Ovary (tissue), 10 donors: ENCODE measurements around the gene SULT1C3. TPM values are rescaled to one million over a fixed set of nuclear protein-coding genes. Genes with fewer than 3 reads are reported as not detected.

Experiments used
- DNase-seq, 5 donors: peaks; one replicate each; pipeline ENCODE4 v3.0.0-alpha.2; 2019 to 2020
- H3K27ac ChIP-seq, 2 donors: fragments of 200-600 bp; one replicate each; pipeline versions ENCODE4 v1.5.1 to v1.8.0; 2019 to 2022
- H3K27me3 ChIP-seq: fragments of 200-600 bp; one replicate; pipeline ENCODE4 v1.8.0; 2022
- H3K36me3 ChIP-seq: fragments of 200-600 bp; sonication (generic); one replicate; pipeline ENCODE4 v1.5.1; 2019
- H3K4me1 ChIP-seq: one replicate; pipeline ENCODE4 v1.8.1; 2013; ENCODE audit warnings: mild to moderate bottlenecking, moderate library complexity; ENCODE audit not compliant: insufficient read depth
- H3K4me3 ChIP-seq: fragments of 200-600 bp; sonication (generic); one replicate; pipeline ENCODE4 v1.5.1; 2017
- H3K9me3 ChIP-seq, 2 donors: fragments of 200-600 bp in 1 of 2; sonication (generic) in 1 of 2; one replicate each; pipeline versions ENCODE4 v1.5.1 to v1.8.1; 2013 to 2019; ENCODE audit warnings: mild to moderate bottlenecking in 1 of 2, moderate library complexity in 1 of 2
- EP300 ChIP-seq: sonication (generic); formaldehyde crosslinking; IDR thresholded peaks from one replicate; pipeline ENCODE4 v1.6.1; 2017; ENCODE audit warnings: antibody characterized with exemption
- POLR2A ChIP-seq: fragments of 450-650 bp; IDR thresholded peaks from one replicate; pipeline ENCODE4 v1.6.1; 2017; ENCODE audit warnings: antibody characterized with exemption, mild to moderate bottlenecking, moderate library complexity
- WGBS, 3 donors: extraction: QIAGEN DNeasy Blood & Tissue Kit in 1 of 3; methylation state at CpG; one replicate each; pipeline versions ENCODE4 v1.1.5 to v1.1.7; 2013 to 2017; 5-methylcytosine and 5-hydroxymethylcytosine counted together
- intact Hi-C, 4 donors: fragments of 100-400 bp; cut with DNase I; formaldehyde crosslinking; loops; one replicate each; pipeline versions ENCODE4 v1.11.0 to v1.15.1; 2022 to 2023
- long read RNA-seq, 3 donors: library from polyadenylated mRNA in 2 of 3; unstranded in 2 of 3; transcript quantifications; one replicate each; pipeline ENCODE4 v2.0.0 and lab custom pipeline, GENCODE V29; 2021 to 2026
- polyA plus RNA-seq, 2 donors: library from polyadenylated mRNA; stranded (reverse); fragments of 200-250 nt in 1 of 2; fragments of 350-450 nt in 1 of 2; fragmentation: Illumina TruSeq in 1 of 2; extraction: RNeasy Lipid Tissue Mini Kit (QIAGEN cat#74804) in 1 of 2; gene quantifications; one replicate each; pipeline ENCODE4 v1.2.3, GENCODE V29; 2013 to 2014
- total RNA-seq, 7 donors: library from RNA; depleted of rRNA in 2 of 7; stranded (reverse); fragments of >200 nt in 2 of 7; fragmentation: NEBNext Ultra II Directional in 3 of 7; extraction: Animal tissue kit (Norgen Biotek cat#: 25700) in 3 of 7; gene quantifications; one replicate each; pipeline versions ENCODE4 v1.1.0 to v1.2.4, GENCODE V29; 2016 to 2023
- TF ChIP-seq, protein P1 (sequence below), 3 donors: fragments of 450-650 bp in 2 of 3; fragments of 200-600 bp in 1 of 3; IDR thresholded peaks; one replicate each; pipeline versions ENCODE4 v1.5.1 to v1.8.0; 2016 to 2022; ENCODE audit warnings: antibody characterized with exemption in 3 of 3, mild to moderate bottlenecking in 1 of 3
- donor health status: DM: no; HTN: no; CAD: no; lungs with moderate emphysema.
- donor health status: DM: no; HTN: no; CAD: no.
- donor health status: Bipolar disorder and iron deficiency.
- donor health status: DM: yes; HTN: yes; CAD: no.
- donor health status: DM: no; HTN: no; CAD: no.
- donor health status: DM: yes; HTN: yes; CAD: no.

The SULT1C3 gene
- not detected for total RNA-seq
- polyA plus RNA-seq = not detected
- long read RNA-seq, donor 1 = 0 reads
- long read RNA-seq, donor 2 = 0 reads
- long read RNA-seq, donor 3 = 0 reads

DNA sequence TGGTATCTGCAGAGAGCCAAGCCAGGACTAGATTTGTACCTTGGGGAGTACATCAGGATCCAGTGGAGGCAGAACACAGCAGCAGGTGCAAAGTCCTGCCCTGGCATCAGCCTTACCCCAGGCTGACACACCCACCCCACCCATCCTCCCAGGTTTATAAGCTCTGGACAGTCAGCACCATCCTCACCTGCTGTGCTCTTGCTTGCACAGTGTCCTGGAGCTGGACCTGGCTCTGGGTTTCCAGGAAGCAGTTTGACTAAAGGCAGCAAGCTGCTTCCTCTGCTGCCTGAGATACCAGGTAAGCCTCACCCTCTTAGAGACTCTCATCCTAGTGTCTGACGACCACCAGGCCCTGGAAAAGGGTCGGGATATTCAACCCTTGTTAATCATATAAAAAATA lies at the start of gene SULT1C3:
Gene SULT1C3, plus strand, starts transcription at position 183 of the 400 bp plus-strand sequence. CDS start 7,227 bp downstream, outside the sequence.
- intact Hi-C loops = no loop called here
- Histone ChIP-seq H3K9me3 (no peaks in the 10 kb centered on the region), H3K27me3 (no peaks in the 10 kb centered on the region), H3K4me1 (no peaks in the 10 kb centered on the region), H3K4me3 (no peak within 1 kb of the TSS), H3K27ac (no peak within 1 kb of the TSS), H3K36me3 (no peaks in the 10 kb centered on the region)
- TF ChIP-seq POLR2A = no peak
- TF ChIP-seq EP300 = no peak
- TF ChIP-seq, protein P1, sequence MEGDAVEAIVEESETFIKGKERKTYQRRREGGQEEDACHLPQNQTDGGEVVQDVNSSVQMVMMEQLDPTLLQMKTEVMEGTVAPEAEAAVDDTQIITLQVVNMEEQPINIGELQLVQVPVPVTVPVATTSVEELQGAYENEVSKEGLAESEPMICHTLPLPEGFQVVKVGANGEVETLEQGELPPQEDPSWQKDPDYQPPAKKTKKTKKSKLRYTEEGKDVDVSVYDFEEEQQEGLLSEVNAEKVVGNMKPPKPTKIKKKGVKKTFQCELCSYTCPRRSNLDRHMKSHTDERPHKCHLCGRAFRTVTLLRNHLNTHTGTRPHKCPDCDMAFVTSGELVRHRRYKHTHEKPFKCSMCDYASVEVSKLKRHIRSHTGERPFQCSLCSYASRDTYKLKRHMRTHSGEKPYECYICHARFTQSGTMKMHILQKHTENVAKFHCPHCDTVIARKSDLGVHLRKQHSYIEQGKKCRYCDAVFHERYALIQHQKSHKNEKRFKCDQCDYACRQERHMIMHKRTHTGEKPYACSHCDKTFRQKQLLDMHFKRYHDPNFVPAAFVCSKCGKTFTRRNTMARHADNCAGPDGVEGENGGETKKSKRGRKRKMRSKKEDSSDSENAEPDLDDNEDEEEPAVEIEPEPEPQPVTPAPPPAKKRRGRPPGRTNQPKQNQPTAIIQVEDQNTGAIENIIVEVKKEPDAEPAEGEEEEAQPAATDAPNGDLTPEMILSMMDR (IDR thresholded peaks at IDR 0.05) = no peak
- DNase-seq = no peak
- WGBS, 3 donors = 55 to 89% (median 75%) methylated on average over 2 of the region's 2 CpGs

DNA sequence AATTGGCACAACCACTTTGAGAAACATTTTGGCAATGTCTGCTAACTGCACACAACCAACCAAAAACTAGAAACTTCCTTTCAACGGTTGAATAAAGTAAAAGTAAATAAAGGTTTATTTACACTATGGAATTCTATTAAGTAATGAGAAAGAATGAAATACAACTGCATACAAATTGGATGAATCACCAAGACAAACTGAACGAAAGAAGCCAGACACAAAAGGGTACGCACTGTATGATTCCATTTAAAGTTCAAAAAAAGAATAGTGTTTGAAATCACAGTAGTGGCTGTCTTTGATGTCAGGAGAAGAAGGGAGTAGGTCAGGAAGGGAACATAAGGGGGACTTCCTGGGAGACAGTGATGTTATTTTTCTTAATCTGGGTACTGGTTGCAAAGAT lies 46.5 kb upstream of the SULT1C3 start:
- intact Hi-C loops = loop anchor here in 1 of 4 donors (10.0 kb wide), 1 partner anchor 392 kb away; no protein-coding TSS in a partner anchor
- no peaks in the 10 kb centered on the region for H3K4me1 ChIP-seq
- no peaks in the 10 kb centered on the region for H3K9me3 ChIP-seq
- H3K27ac ChIP-seq = no peak overlapping the region
- no peaks in the 10 kb centered on the region for H3K36me3 ChIP-seq
- H3K27me3 ChIP-seq = no peaks in the 10 kb centered on the region
- WGBS, 3 donors = 17 to 38% (median 20%) methylated on average over 3 of the region's 3 CpGs
- TF ChIP-seq POLR2A (no peak), EP300 (no peak)
- TF ChIP-seq, protein P1 (IDR thresholded peaks at IDR 0.05) = no peak
- no peak overlapping the region for H3K4me3 ChIP-seq
- no peak for DNase-seq

DNA sequence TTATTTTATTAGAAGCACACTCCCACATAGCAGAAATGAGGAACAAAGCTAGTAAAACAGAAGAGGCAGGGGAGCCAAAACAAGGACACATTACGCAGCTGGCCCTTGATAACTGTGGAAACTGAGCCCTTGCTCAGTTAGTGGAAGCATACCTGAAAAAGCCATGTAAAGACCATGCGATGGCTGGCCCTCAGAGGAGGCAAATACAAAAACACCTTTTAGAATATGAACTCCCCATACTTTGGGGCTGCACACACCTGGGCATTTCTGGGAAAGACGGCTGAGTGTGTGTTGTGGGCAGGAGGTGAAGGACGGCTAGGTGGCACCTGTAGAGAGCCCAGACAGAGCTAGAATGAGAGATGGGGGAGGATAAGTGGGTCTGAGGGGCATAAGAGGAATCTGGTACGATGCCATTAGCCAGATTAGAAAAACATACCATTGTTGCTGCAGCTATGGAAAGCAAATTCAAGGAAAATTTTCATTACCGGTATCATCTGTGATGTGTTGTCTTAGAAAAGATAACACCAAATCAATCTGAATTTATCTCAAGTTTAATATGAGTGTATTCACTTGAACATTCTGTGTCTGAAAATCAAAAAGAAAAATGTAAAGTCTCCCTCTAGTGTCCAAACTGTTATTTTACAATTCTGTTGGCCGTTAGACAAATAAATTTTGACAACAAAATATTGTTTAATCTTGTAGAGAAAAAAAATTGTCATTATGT lies 45.2 kb upstream of the SULT1C3 start:
- no peaks in the 10 kb centered on the region for H3K36me3 ChIP-seq
- TF ChIP-seq, protein P1 (IDR thresholded peaks at IDR 0.05) = no peak
- TF ChIP-seq POLR2A (no peak), EP300 (no peak)
- intact Hi-C loops = loop anchor here in 1 of 4 donors (10.0 kb wide), 1 partner anchor 390 kb away; no protein-coding TSS in a partner anchor

DNA sequence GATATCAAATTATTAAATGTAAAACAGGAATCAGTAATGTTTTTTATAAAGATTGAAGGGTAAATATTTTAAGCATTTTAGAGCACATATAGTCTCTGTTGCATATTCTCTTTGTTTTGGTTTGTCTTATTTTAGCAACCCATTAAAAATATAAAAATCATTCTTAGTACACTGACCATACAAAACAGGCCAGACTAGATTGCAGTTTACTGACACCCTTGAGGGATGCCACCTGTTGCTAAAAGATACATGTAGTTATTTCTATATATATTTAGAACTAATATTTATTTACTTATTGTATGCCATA lies 44.7 kb upstream of the SULT1C3 start:
- intact Hi-C loops = loop anchor here in 1 of 4 donors (10.0 kb wide), 1 partner anchor 390 kb away; no protein-coding TSS in a partner anchor
- no peak overlapping the region for H3K4me3 ChIP-seq

More for the DNA sequence above, 45.2 kb upstream of the SULT1C3 start:
- H3K4me3 ChIP-seq = no peak overlapping the region
- no peaks in the 10 kb centered on the region for H3K4me1 ChIP-seq
- no peak for DNase-seq
- H3K27me3 ChIP-seq = no peaks in the 10 kb centered on the region
- no peak overlapping the region for H3K27ac ChIP-seq
- 13 to 37% (median 15%) methylated on average over 7 of the region's 7 CpGs for WGBS, 3 donors
- no peaks in the 10 kb centered on the region for H3K9me3 ChIP-seq

DNA sequence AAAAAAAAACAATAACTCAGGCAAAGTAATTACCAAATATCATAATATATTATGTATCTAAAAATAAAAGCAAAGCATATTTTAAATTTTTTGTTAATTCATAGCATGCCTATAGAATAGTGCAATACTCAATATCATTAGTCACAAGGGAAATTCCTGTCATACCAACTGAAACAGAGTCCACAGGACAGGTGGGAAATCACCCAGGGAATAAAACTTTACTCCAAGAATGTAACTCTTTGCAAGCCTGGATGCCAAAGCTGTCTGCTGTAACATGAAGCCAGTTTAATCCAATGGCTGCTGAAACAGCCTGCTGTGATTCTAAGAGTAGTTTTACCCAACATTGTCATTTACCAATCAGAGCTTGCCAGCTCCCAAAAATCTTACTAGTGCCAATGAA lies 40.0 kb upstream of the SULT1C3 start:
- H3K27me3 ChIP-seq = no peaks in the 10 kb centered on the region
- H3K36me3 ChIP-seq = no peaks in the 10 kb centered on the region
- DNase-seq = no peak
- no peak overlapping the region for H3K27ac ChIP-seq
- no peak overlapping the region for H3K4me3 ChIP-seq
- intact Hi-C loops = loop anchor here in 1 of 4 donors (10.0 kb wide), 1 partner anchor 385 kb away; no protein-coding TSS in a partner anchor
- no peaks in the 10 kb centered on the region for H3K4me1 ChIP-seq
- H3K9me3 ChIP-seq = no peaks in the 10 kb centered on the region
- TF ChIP-seq, protein P1 (IDR thresholded peaks at IDR 0.05) = no peak
- TF ChIP-seq POLR2A = no peak
- TF ChIP-seq EP300 = no peak

More for the DNA sequence above, 44.7 kb upstream of the SULT1C3 start:
- no peaks in the 10 kb centered on the region for H3K36me3 ChIP-seq
- H3K27me3 ChIP-seq = no peaks in the 10 kb centered on the region
- H3K27ac ChIP-seq = no peak overlapping the region
- H3K4me1 ChIP-seq = no peaks in the 10 kb centered on the region
- H3K9me3 ChIP-seq = no peaks in the 10 kb centered on the region
- DNase-seq = no peak
- TF ChIP-seq POLR2A (no peak), EP300 (no peak)
